Fibroblast of lung (primary cell): Measurements from ENCODE around the gene ACAA1. TPM values are rescaled to one million over a fixed set of nuclear protein-coding genes. Genes with fewer than 3 reads are reported as not detected.

ENCODE experiments used
- DNase-seq, 2 donors: peaks; one replicate each; pipeline versions ENCODE4 v3.0.0 to v3.0.0-alpha.2; 2010; ENCODE audit warnings: low read depth in 2 of 2
- H2AFZ ChIP-seq: 2 replicates; pipeline ENCODE4 v1.5.1; 2012; ENCODE audit warnings: low read length, control low read depth, inconsistent platforms
- H3K27ac ChIP-seq: 2 replicates; pipeline ENCODE4 v1.5.1; 2011; ENCODE audit warnings: low read length, control low read depth; ENCODE audit not compliant: insufficient read depth
- H3K27me3 ChIP-seq: 2 replicates; pipeline ENCODE4 v1.5.1; 2011; ENCODE audit warnings: mild to moderate bottlenecking, low read length; ENCODE audit not compliant: control insufficient read depth, insufficient read depth
- H3K36me3 ChIP-seq: 2 replicates; pipeline ENCODE4 v1.5.1; 2011; ENCODE audit warnings: low read length; ENCODE audit not compliant: control insufficient read depth, insufficient read depth
- H3K4me1 ChIP-seq: 2 replicates; pipeline ENCODE4 v1.5.1; 2011; ENCODE audit warnings: low read length; ENCODE audit not compliant: control insufficient read depth, insufficient read depth; ENCODE audit errors: extremely low read depth
- H3K4me2 ChIP-seq: 2 replicates; pipeline ENCODE4 v1.5.1; 2011; ENCODE audit warnings: low read length, control low read depth; ENCODE audit not compliant: insufficient read depth; ENCODE audit errors: extremely low read depth
- H3K4me3 ChIP-seq, 4 experiments: fragments of 200-600 bp in 1 of 4; sonication (generic) in 1 of 4; replicated peaks in 1 of 4; 2 replicates each; pipeline ENCODE4 v1.5.1; 2011 to 2016; ENCODE audit warnings: low read length in 4 of 4, low read depth in 3 of 4, mild to moderate bottlenecking in 3 of 4, control low read depth in 2 of 4, inconsistent platforms in 1 of 4, mixed read lengths in 1 of 4; ENCODE audit not compliant: insufficient read depth in 1 of 4; ENCODE audit errors: control extremely low read depth in 1 of 4
- H3K79me2 ChIP-seq: 2 replicates; pipeline ENCODE4 v1.5.1; 2012; ENCODE audit warnings: mild to moderate bottlenecking, low read length, inconsistent platforms; ENCODE audit not compliant: control insufficient read depth, insufficient read depth
- H3K9ac ChIP-seq: 2 replicates; pipeline ENCODE4 v1.5.1; 2011; ENCODE audit warnings: mild to moderate bottlenecking, low read length, control low read depth; ENCODE audit not compliant: insufficient read depth
- H3K9me3 ChIP-seq: 2 replicates; pipeline ENCODE4 v1.5.1; 2012; ENCODE audit warnings: low read depth, low read length; ENCODE audit not compliant: control insufficient read depth, insufficient read depth
- H4K20me1 ChIP-seq: 2 replicates; pipeline ENCODE4 v1.5.1; 2011; ENCODE audit warnings: low read length; ENCODE audit not compliant: control insufficient read depth, insufficient read depth; ENCODE audit errors: extremely low read depth
- CTCF ChIP-seq, 2 donors: IDR thresholded peaks in 1 of 2; conservative IDR thresholded peaks in 1 of 2; 1 replicate in 1 of 2; 2 replicates in 1 of 2; pipeline ENCODE4 v1.5.1; 2011 to 2012; ENCODE audit warnings: low read length in 2 of 2, control low read depth in 1 of 2, inconsistent platforms in 1 of 2, low read depth in 1 of 2, mild to moderate bottlenecking in 1 of 2
- EZH2 ChIP-seq: IDR thresholded peaks from 2 replicates; pipeline ENCODE4 v1.5.1; 2012; ENCODE audit warnings: low read length, control low read depth, mild to moderate bottlenecking; ENCODE audit errors: missing control alignments
- polyA plus RNA-seq, 2 donors: library from polyadenylated mRNA; depleted of rRNA in 1 of 2; stranded (reverse) in 1 of 2; unstranded in 1 of 2; fragments of >200 nt; gene quantifications; 2 replicates each; pipeline ENCODE4 v1.2.1, GENCODE V29; 2011 to 2012; ENCODE audit warnings: missing spikeins in 1 of 2
- total RNA-seq: library from RNA; depleted of rRNA; stranded (reverse); fragments of >200 nt; gene quantifications from 2 replicates; pipeline ENCODE4 v1.2.1, GENCODE V29; 2014

ACAA1 gene
- total and polyA plus RNA-seq, 2 donors (not counting 1 experiment from before 2014, with no cell fraction given) = 40.6 to 41.0 TPM

GRCh38 chr3:38085943-38086324 is 51.0 kb downstream of the ACAA1 start:
- H2AFZ ChIP-seq = no peak overlapping the region
- no peak overlapping the region for H3K27ac ChIP-seq
- no peak overlapping the region for H3K4me3 ChIP-seq
- no peak overlapping the region for H3K9ac ChIP-seq
- no peak overlapping the region for H3K4me2 ChIP-seq
- peaks cover 3% of the 10 kb centered on the region for H3K9me3 ChIP-seq
- no peak for DNase-seq
- H4K20me1 ChIP-seq = no peaks in the 10 kb centered on the region
- H3K4me1 ChIP-seq = no peaks in the 10 kb centered on the region
- TF ChIP-seq CTCF (conservative IDR thresholded peaks at IDR 0.05 in 1 of 2, IDR thresholded peaks at IDR 0.05 in 1 of 2; ENCODE audit: low read depth in 1 of 2, low read length in 2 of 2) (no peak), EZH2 (no peak)
- no peaks in the 10 kb centered on the region for H3K79me2 ChIP-seq
- H3K36me3 ChIP-seq = no peaks in the 10 kb centered on the region
- H3K27me3 ChIP-seq = no peaks in the 10 kb centered on the region

- Histone ChIP-seq H3K4me2 (no peak overlapping the region), H2AFZ (no peak overlapping the region), H3K9ac (no peak overlapping the region), H3K27me3 (no peaks in the 10 kb centered on the region), H4K20me1 (no peaks in the 10 kb centered on the region), H3K27ac (no peak overlapping the region), H3K4me1 (no peaks in the 10 kb centered on the region), H3K36me3 (no peaks in the 10 kb centered on the region), H3K9me3 (peaks cover 3% of the 10 kb centered on the region), H3K4me3 (no peak overlapping the region), H3K79me2 (no peaks in the 10 kb centered on the region)
- no peak for DNase-seq
- no peak for TF ChIP-seq CTCF (conservative IDR thresholded peaks at IDR 0.05 in 1 of 2, IDR thresholded peaks at IDR 0.05 in 1 of 2; ENCODE audit: low read depth in 1 of 2, low read length in 2 of 2)
- no peak for TF ChIP-seq EZH2
Observed at GRCh38 chr3:38085311-38085942, 51.5 kb downstream of the ACAA1 start.

GRCh38 chr3:38084334-38085310 is 52.3 kb downstream of the ACAA1 start:
- TF ChIP-seq EZH2 (no peak), CTCF (conservative IDR thresholded peaks at IDR 0.05 in 1 of 2, IDR thresholded peaks at IDR 0.05 in 1 of 2; ENCODE audit: low read depth in 1 of 2, low read length in 2 of 2) (no peak)
- H2AFZ ChIP-seq = no peak overlapping the region
- H4K20me1 ChIP-seq = no peaks in the 10 kb centered on the region
- no peak overlapping the region for H3K4me3 ChIP-seq
- H3K4me1 ChIP-seq = no peaks in the 10 kb centered on the region
- DNase-seq = peak; percentile 23 to 41
- no peaks in the 10 kb centered on the region for H3K36me3 ChIP-seq
- no peaks in the 10 kb centered on the region for H3K79me2 ChIP-seq
- H3K27ac ChIP-seq = no peak overlapping the region
- H3K4me2 ChIP-seq = no peak overlapping the region
- no peaks in the 10 kb centered on the region for H3K27me3 ChIP-seq
- H3K9ac ChIP-seq = no peak overlapping the region
- peaks cover 3% of the 10 kb centered on the region for H3K9me3 ChIP-seq
